Measurements from ENCODE around the gene OR2D3.
"Not testable (repeated sequence)": the region's sequence is repeated elsewhere in the genome, so short reads cannot be mapped to it uniquely, and the experiment has no call there.

OR2D3 gene, protein sequence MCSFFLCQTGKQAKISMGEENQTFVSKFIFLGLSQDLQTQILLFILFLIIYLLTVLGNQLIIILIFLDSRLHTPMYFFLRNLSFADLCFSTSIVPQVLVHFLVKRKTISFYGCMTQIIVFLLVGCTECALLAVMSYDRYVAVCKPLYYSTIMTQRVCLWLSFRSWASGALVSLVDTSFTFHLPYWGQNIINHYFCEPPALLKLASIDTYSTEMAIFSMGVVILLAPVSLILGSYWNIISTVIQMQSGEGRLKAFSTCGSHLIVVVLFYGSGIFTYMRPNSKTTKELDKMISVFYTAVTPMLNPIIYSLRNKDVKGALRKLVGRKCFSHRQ

DNA sequence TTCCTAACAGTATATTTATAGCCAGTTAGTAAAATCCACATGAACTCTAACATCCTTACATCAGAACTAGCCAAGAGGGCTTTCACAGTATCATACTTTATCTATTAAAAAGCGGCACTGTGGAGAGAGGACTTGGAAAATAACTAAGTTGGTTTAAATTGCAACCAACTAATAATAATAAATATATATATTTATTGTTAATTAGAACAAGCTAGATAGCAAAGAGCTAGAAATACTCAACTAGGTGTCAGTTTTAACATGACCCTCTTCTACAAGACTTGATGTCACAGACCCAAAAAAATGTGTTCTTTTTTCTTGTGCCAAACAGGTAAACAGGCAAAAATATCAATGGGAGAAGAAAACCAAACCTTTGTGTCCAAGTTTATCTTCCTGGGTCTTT is at the start of gene OR2D3:
Gene OR2D3, plus strand, starts transcription at position 301 of the 400 bp plus-strand sequence. Its CDS starts 0 bp downstream, at position 301.
- TF ChIP-seq, protein P1, sequence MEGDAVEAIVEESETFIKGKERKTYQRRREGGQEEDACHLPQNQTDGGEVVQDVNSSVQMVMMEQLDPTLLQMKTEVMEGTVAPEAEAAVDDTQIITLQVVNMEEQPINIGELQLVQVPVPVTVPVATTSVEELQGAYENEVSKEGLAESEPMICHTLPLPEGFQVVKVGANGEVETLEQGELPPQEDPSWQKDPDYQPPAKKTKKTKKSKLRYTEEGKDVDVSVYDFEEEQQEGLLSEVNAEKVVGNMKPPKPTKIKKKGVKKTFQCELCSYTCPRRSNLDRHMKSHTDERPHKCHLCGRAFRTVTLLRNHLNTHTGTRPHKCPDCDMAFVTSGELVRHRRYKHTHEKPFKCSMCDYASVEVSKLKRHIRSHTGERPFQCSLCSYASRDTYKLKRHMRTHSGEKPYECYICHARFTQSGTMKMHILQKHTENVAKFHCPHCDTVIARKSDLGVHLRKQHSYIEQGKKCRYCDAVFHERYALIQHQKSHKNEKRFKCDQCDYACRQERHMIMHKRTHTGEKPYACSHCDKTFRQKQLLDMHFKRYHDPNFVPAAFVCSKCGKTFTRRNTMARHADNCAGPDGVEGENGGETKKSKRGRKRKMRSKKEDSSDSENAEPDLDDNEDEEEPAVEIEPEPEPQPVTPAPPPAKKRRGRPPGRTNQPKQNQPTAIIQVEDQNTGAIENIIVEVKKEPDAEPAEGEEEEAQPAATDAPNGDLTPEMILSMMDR (IDR thresholded peaks at IDR 0.05; ENCODE audit: insufficient read depth, low read depth, low read length, missing control alignments), result no peak
- no peak within 1 kb of the TSS for H3K4me3 ChIP-seq (ENCODE audit: low read length)
- no peak for DNase-seq (ENCODE audit: low read depth)

DNA sequence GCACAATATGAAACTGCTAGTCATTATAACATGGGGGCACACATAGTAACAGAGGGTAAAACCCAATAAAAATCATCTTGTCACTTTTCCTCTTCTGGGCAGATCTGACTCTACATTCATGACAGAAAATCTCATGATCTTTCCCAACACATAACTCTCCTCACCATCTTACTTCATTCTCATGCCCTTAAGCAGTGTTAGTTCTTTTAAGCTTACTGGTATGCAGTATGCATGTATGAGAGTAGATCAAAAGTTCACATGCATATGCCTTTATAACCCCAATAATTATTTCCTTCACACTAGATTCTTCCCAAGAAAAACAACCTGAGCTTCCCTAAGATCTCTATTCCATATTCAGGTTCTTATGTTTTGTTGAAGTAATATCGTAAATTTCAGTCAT is 49.5 kb upstream of the OR2D3 start:
- TF ChIP-seq, protein P1 (IDR thresholded peaks at IDR 0.05; ENCODE audit: insufficient read depth, low read depth, low read length, missing control alignments), result no peak
- no peak for DNase-seq (ENCODE audit: low read depth)
- H3K4me3 ChIP-seq (ENCODE audit: low read length), result no peak overlapping the region

DNA sequence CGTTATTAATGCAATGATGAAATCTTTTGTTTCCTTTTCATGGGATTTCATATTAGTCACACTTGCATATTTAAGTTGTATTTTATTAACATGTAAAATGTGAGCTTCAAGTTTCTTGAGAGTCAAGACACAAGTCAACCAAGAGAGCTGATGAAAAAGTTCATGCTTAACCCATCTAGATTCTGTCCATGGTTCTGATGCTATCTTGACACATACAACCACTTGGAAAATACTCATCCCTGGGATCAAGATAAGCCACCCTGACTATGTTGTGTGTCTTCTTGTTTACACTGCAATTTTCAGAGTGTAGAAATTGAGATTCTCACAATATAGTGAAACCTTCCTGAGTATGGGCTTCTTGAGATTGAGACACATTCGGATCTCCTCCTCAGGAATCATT is 45.0 kb upstream of the OR2D3 start:
- TF ChIP-seq, protein P1 (IDR thresholded peaks at IDR 0.05; ENCODE audit: insufficient read depth, low read depth, low read length, missing control alignments), result no peak

DNA sequence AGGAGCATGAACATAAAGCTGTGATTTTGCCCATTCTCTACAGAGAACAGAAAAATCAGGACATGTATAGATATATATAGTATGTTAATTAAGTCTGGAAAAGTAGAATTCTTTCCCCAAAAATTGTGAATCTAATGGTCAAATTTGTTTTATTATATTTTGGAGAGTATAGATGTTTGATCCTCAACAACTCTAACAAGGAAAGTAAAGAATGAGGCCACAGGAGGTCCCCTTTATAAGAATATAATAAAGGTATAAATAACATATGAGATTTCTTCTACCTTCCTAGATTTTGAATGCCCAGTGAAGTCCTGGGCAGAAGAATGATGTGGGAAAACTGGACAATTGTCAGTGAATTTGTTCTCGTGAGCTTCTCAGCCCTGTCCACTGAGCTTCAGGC is 44.5 kb upstream of the OR2D3 start, which contains the start of gene OR10A4:
Gene OR10A4, plus strand, starts transcription at position 301 of the 400 bp plus-strand sequence. Its CDS starts 23 bp downstream, at position 324.
- DNase-seq (ENCODE audit: low read depth), result no peak
- no peak within 1 kb of the TSS for H3K4me3 ChIP-seq (ENCODE audit: low read length)
- TF ChIP-seq, protein P1 (IDR thresholded peaks at IDR 0.05; ENCODE audit: insufficient read depth, low read depth, low read length, missing control alignments), result no peak

More for the DNA sequence above, 45.0 kb upstream of the OR2D3 start:
- DNase-seq (ENCODE audit: low read depth), result no peak
- H3K4me3 ChIP-seq (ENCODE audit: low read length), result no peak overlapping the region

DNA sequence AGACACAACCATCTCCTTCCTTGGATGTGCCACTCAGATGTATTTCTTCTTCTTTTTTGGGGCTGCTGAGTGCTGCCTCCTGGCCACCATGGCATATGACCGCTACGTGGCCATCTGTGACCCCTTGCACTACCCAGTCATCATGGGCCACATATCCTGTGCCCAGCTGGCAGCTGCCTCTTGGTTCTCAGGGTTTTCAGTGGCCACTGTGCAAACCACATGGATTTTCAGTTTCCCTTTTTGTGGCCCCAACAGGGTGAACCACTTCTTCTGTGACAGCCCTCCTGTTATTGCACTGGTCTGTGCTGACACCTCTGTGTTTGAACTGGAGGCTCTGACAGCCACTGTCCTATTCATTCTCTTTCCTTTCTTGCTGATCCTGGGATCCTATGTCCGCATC is 43.9 kb upstream of the OR2D3 start:
- no peak overlapping the region for H3K4me3 ChIP-seq (ENCODE audit: low read length)
- no peak for DNase-seq (ENCODE audit: low read depth)
- TF ChIP-seq, protein P1 (IDR thresholded peaks at IDR 0.05; ENCODE audit: insufficient read depth, low read depth, low read length, missing control alignments), result no peak

DNA sequence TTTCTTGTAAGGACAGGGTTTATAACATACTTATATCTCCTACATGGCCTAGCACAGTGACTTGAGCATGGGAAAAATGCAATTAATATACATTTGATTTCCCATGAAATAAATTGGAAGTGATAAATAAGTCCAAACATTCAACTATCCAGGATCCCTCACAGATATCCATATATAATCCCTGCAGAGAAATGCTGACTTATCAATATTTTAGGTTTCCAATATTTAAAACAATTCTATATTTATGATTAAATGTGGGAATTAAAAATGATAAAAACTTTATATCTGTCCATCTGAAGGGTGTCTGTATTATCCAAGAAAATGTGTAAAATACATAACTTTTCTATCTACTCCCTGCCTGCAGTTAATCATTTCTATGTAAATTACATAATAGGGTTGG is 38.1 kb upstream of the OR2D3 start:
- H3K4me3 ChIP-seq (ENCODE audit: low read length), result no peak overlapping the region
- TF ChIP-seq, protein P1 (IDR thresholded peaks at IDR 0.05; ENCODE audit: insufficient read depth, low read depth, low read length, missing control alignments), result no peak
- DNase-seq (ENCODE audit: low read depth), result no peak

DNA sequence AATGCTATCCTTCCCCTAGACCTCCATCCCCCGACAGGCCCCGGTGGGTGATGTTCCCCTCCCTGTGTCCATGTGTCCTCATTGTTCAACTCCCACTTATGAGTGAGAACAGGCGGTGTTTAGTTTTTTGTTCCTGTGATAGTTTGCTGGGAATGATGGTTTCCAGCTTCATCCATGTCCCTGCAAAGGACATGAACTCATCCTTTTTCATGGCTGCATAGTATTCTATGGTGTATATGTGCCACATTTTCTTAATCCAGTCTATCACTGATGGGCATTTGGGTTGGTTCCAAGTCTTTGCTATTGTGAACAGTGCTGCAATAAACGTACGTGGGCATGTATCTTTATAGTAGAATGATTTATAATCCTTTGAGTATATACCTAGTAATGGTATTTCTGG is 33.1 kb upstream of the OR2D3 start:
- not testable (repeated sequence) for H3K4me3 ChIP-seq (ENCODE audit: low read length); DNase-seq (ENCODE audit: low read depth)
